Lower leg skin (tissue), 4 donors: ENCODE measurements around the gene FAM136A. TPM values are rescaled to one million over a fixed set of nuclear protein-coding genes. Genes with fewer than 3 reads are reported as not detected.
A peak's percentile ranks its signal among the peaks of the same experiment; 100 is the strongest.

ENCODE experiments used
- DNase-seq, 2 donors: peaks; one replicate each; pipeline ENCODE4 v3.0.0-alpha.2; 2019; ENCODE audit warnings: low spot score in 2 of 2
- H3K4me3 ChIP-seq: fragments of 200-600 bp; sonication (generic); 2 replicates; pipeline ENCODE4 v1.5.1; 2017; ENCODE audit warnings: mild to moderate bottlenecking, low read depth; ENCODE audit not compliant: poor library complexity, severe bottlenecking
- CTCF ChIP-seq, 3 donors: fragments of 450-650 bp; IDR thresholded peaks; one replicate each; pipeline ENCODE4 v1.5.1; 2016; ENCODE audit warnings: antibody characterized with exemption in 3 of 3, mild to moderate bottlenecking in 3 of 3, moderate library complexity in 2 of 3
- POLR2A ChIP-seq, 2 donors: fragments of 450-650 bp; IDR thresholded peaks; one replicate each; pipeline ENCODE4 v1.6.1; 2016 to 2017; ENCODE audit warnings: antibody characterized with exemption in 2 of 2, mild to moderate bottlenecking in 1 of 2, moderate library complexity in 1 of 2
- WGBS, 2 donors: methylation state at CpG; one replicate each; pipeline ENCODE4 v1.1.5; 2018; 5-methylcytosine and 5-hydroxymethylcytosine counted together
- intact Hi-C: fragments of 100-400 bp; cut with DNase I; formaldehyde crosslinking; loops from one replicate; pipeline ENCODE4 v1.15.0; 2023; ENCODE audit warnings: low total_unique reads
- microRNA counts, 2 donors: library from miRNA; unstranded; fragments of <30 nt; microRNA quantifications; one replicate each; lab custom pipeline; 2016
- microRNA-seq, 2 donors: library from miRNA; unstranded; fragments of <30 nt; microRNA quantifications; one replicate each; pipeline ENCODE4, GENCODE V29; 2016; ENCODE audit warnings: borderline replicate concordance in 2 of 2, borderline number of aligned reads in 1 of 2
- total RNA-seq, 4 donors: library from RNA; depleted of rRNA; stranded (reverse); fragments of >200 nt; gene quantifications; one replicate each; pipeline ENCODE4 v1.1.0, GENCODE V29; 2016

The FAM136A gene
- total RNA-seq, 4 donors from 2014 or later: 20.1 to 22.4 (median 21.3) TPM

- TF ChIP-seq CTCF (IDR thresholded peaks at IDR 0.05) (no peak), POLR2A (IDR thresholded peaks at IDR 0.05) (no peak)
- intact Hi-C loops: no loop called here
- peak overlapping the region; percentile 90 for H3K4me3 ChIP-seq
- 0 to 1% methylated on average over 20 of the region's 20 CpGs for WGBS, 2 donors
- DNase-seq: no peak
Observed at GRCh38 chr2:70247364-70248180, 54.3 kb downstream of the FAM136A start.

MicroRNAs within 50 kb of the gene (microRNA counts, 767-probe panel; counts per million panel counts)
- 0 to 358 counts per million in 2 donors for microRNA hsa-miR-1285-3p (lab: Ali Mortazavi, UCI)

Small RNA genes within 50 kb of the gene (microRNA-seq; reads per million reads assigned to microRNA genes)
- 0 reads per million in 2 donors for gene MIR1285-2

Other genes starting within 250 kb of the FAM136A start
- 100 to 1,000 TPM; 148 to 247 (median 186) TPM for gene PCBP1, start 214.6 kb downstream of the FAM136A start, total RNA-seq
- 10 to 100 TPM in 3 of 4 donors, 1 to 10 TPM in 1; 2.3 to 18.2 (median 11.8) TPM for gene C2orf42, start 111.0 kb downstream of the FAM136A start, total RNA-seq
- 10 to 100 TPM; 37.9 to 52.7 (median 40.4) TPM for gene TIA1, start 53.4 kb downstream of the FAM136A start, total RNA-seq
- gene PCYOX1, start 43.9 kb downstream of the FAM136A start, total RNA-seq: 10 to 100 TPM; 37.6 to 65.4 (median 47.6) TPM
- 10 to 100 TPM; 37.7 to 60.4 (median 45.3) TPM for gene SNRPG, start 8.3 kb downstream of the FAM136A start, total RNA-seq